ENCODE data around the gene CATSPERD.
"Not testable (repeated sequence)": the region's sequence is repeated elsewhere in the genome, so short reads cannot be mapped to it uniquely, and the experiment has no call there.

The CATSPERD gene

DNA sequence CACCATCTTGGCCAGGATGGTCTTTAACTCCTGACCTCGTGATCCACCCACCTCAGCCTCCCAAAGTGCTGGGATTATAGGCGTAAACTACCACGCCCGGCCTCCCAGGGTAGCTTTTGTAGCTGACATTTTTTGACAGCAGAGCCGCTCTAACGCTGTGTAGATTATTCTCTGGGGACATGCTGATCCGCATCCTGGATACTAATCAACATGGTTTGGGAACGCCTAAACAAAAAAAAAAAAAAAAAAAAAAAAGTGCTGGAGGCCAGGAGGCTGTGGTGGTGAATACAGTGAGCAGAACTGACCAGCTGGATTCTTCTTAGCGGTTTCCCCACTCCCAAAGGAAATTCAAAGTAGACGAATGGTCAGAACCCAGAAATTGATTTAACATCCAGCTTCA lies 5.6 kb upstream of the CATSPERD start:
- peaks cover 71% of the 10 kb centered on the region for H3K36me3 ChIP-seq (ENCODE audit: insufficient read depth, low read length)

DNA sequence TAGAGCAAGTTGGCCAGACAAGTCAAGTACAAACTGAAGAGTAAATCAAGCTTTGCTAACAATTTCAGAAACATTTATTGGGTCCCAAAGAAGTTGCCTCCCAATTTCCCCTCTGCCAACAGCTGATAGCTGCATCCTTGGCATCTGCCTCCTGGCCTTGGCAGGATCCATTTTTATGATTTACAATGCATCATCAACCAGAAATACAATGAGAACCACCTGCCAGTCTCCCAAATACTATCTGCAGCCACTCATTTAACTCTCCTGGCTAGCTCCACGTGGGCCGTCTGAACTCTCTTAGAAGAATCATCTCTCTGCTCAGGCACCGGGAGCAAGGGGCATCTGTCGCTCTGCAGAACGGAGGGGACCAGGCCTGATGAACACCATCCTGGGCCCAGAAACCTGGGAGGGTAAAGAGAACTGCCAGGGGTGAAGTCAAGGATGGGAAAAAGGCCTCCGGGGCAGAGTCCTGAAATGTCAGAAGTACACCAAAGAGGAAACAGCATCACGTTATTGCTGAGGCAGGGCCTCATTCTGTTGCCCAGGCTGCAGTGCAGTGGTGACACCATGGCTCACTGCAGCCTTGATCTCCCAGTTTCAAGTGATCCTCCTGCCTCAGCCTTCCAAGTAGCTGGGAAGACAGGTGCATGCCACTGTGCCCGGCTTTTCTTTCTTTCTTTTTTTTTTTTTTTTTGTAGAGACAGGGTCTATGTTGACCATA lies 3.1 kb upstream of the CATSPERD start:
- no peak for DNase-seq (ENCODE audit: low read depth, low spot score)
- Histone ChIP-seq H3K9me3 (ENCODE audit: low read depth, low read length) (no peaks in the 10 kb centered on the region), H3K9ac (ENCODE audit: insufficient read length) (peak overlapping the region; percentile 100), H3K4me3 (peak overlapping the region; percentile 96; the same call in 1 of the 2 replicates), H3K36me3 (ENCODE audit: insufficient read depth, low read length) (peaks cover 48% of the 10 kb centered on the region), H3K27ac (peak overlapping the region; percentile 98)
- TF ChIP-seq EZH2 (IDR thresholded peaks at IDR 0.05) (no peak), POLR2AphosphoS5 (IDR thresholded peaks at IDR 0.05; ENCODE audit: borderline replicate concordance, low read depth, low read length) (no peak), FOXP2 (optimal IDR thresholded peaks at IDR 0.05; ENCODE audit: control extremely low read depth, extremely low read length, insufficient read depth) (no peak)

More for the DNA sequence above, 5.6 kb upstream of the CATSPERD start:
- H3K27ac ChIP-seq, result no peak overlapping the region
- no peak for DNase-seq (ENCODE audit: low read depth, low spot score)
- H3K9ac ChIP-seq (ENCODE audit: insufficient read length), result no peak overlapping the region
- H3K4me3 ChIP-seq, result no peak overlapping the region
- TF ChIP-seq FOXP2 (optimal IDR thresholded peaks at IDR 0.05; ENCODE audit: control extremely low read depth, extremely low read length, insufficient read depth), result no peak
- TF ChIP-seq POLR2AphosphoS5 (IDR thresholded peaks at IDR 0.05; ENCODE audit: borderline replicate concordance, low read depth, low read length), result no peak
- no peak for TF ChIP-seq EZH2 (IDR thresholded peaks at IDR 0.05)
- H3K9me3 ChIP-seq (ENCODE audit: low read depth, low read length), result no peaks in the 10 kb centered on the region

GRCh38 chr19:5718037-5718578 lies 2.3 kb upstream of the CATSPERD start:
- no peaks in the 10 kb centered on the region for H3K9me3 ChIP-seq (ENCODE audit: low read depth, low read length)
- H3K9ac ChIP-seq (ENCODE audit: insufficient read length), result peak overlapping the region; percentile 100
- H3K4me3 ChIP-seq, result peak overlapping the region; percentile 96
- DNase-seq (ENCODE audit: low read depth, low spot score), result no peak
- TF ChIP-seq POLR2AphosphoS5 (IDR thresholded peaks at IDR 0.05; ENCODE audit: borderline replicate concordance, low read depth, low read length) (no peak), EZH2 (IDR thresholded peaks at IDR 0.05) (no peak), FOXP2 (optimal IDR thresholded peaks at IDR 0.05; ENCODE audit: control extremely low read depth, extremely low read length, insufficient read depth) (no peak)
- H3K27ac ChIP-seq, result peak overlapping the region; percentile 98
- H3K36me3 ChIP-seq (ENCODE audit: insufficient read depth, low read length), result peaks cover 41% of the 10 kb centered on the region

DNA sequence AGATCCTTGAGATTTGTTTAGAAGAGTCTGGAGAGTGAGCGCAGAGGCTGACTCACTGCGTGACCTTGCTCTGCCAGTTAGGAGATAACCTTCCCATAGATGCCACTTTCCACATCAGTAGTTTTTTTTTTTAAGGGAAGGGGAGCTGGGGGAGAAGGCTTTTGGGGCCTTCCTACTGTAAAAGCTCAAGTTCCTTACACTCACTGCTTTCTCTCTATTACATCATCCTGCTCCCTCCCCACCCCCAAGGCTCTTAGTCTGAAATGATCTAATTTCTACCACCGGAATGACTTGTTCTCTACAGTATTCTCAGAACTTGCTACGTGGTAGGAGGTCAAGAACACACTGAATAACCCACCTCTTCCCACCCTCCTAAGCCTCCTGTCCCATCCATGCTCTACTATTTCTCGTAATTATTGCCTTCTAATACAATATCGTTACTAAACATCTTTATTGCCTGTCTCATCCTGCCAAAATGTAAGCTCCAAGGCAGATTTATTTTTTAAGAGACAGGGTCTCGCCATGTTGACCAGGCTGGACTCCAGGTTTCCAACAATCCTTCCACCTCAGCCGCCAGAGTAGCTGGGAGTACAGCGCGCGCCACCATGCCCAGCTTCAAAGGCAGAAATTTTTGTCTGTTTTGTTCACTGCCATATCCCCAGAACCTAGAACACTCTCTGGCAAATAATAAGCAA lies 1.7 kb upstream of the CATSPERD start:
- H3K27ac ChIP-seq, result peak overlapping the region; percentile 98
- H3K9ac ChIP-seq (ENCODE audit: insufficient read length), result peak overlapping the region; percentile 100
- TF ChIP-seq EZH2 (IDR thresholded peaks at IDR 0.05) (no peak), POLR2AphosphoS5 (IDR thresholded peaks at IDR 0.05; ENCODE audit: borderline replicate concordance, low read depth, low read length) (peak; percentile 42)
- peaks cover 35% of the 10 kb centered on the region for H3K36me3 ChIP-seq (ENCODE audit: insufficient read depth, low read length)
- peak; percentile 78 for DNase-seq (ENCODE audit: low read depth, low spot score)
- H3K9me3 ChIP-seq (ENCODE audit: low read depth, low read length), result no peaks in the 10 kb centered on the region
- H3K4me3 ChIP-seq, result peak overlapping the region; percentile 96

DNA sequence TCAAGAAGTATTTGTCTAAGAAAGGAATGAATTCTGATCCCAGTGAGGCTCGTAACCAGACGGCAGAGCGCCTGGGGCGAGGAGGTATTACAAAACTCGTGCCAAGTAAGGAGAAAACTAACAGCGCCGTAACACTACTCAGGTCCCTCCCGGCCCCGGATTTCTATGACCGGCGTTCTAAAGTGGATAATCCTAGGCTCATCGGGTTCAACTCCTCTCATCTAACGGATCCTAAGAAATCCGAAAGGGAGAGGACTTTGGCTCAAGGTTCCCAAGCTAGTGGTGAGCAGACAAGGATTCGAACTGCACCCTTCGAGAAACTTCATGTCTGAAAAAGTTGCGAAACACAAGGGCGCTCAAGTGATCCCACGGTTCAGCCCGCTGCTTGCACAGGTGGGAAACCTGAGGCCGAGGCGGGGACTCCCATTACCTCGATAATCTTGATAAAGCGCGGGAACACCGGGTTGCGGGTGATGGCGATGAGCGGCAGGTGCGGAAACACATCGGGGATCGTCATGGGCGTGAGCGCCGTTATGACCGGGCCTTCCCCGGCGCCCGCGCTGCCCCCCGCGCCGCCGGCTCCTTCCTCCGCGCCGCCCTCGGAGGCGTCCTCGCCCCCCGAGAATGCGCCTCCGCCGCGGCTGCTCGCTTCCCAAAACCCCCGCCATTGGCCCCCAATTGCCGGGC lies 1.0 kb upstream of the CATSPERD start:
- Histone ChIP-seq H3K4me3 (peak overlapping the region; percentile 96), H3K9me3 (ENCODE audit: low read depth, low read length) (no peaks in the 10 kb centered on the region), H3K27ac (peak overlapping the region; percentile 98), H3K9ac (ENCODE audit: insufficient read length) (peak overlapping the region; percentile 100), H3K36me3 (ENCODE audit: insufficient read depth, low read length) (peaks cover 29% of the 10 kb centered on the region)
- DNase-seq (ENCODE audit: low read depth, low spot score), result no peak
- no peak for TF ChIP-seq POLR2AphosphoS5 (IDR thresholded peaks at IDR 0.05; ENCODE audit: borderline replicate concordance, low read depth, low read length)
- no peak for TF ChIP-seq EZH2 (IDR thresholded peaks at IDR 0.05)
- no peak for TF ChIP-seq FOXP2 (optimal IDR thresholded peaks at IDR 0.05; ENCODE audit: control extremely low read depth, extremely low read length, insufficient read depth)

- no peak overlapping the region for H3K27ac ChIP-seq
- no peak overlapping the region for H3K4me3 ChIP-seq
- DNase-seq (ENCODE audit: low read depth, low spot score), result no peak
- no peak overlapping the region for H3K9ac ChIP-seq (ENCODE audit: insufficient read length)
- no peaks in the 10 kb centered on the region for H3K36me3 ChIP-seq (ENCODE audit: insufficient read depth, low read length)
- no peak for TF ChIP-seq FOXP2 (optimal IDR thresholded peaks at IDR 0.05; ENCODE audit: control extremely low read depth, extremely low read length, insufficient read depth)
- no peak for TF ChIP-seq POLR2AphosphoS5 (IDR thresholded peaks at IDR 0.05; ENCODE audit: borderline replicate concordance, low read depth, low read length)
- TF ChIP-seq EZH2 (IDR thresholded peaks at IDR 0.05), result no peak
- no peaks in the 10 kb centered on the region for H3K9me3 ChIP-seq (ENCODE audit: low read depth, low read length)
These were observed 7.1 kb downstream of the CATSPERD start for GRCh38 chr19:5727453-5728050.

GRCh38 chr19:5733172-5733571 lies 12.7 kb downstream of the CATSPERD start:
- H3K9me3 ChIP-seq (ENCODE audit: low read depth, low read length); H3K27ac ChIP-seq; H3K9ac ChIP-seq (ENCODE audit: insufficient read length); H3K4me3 ChIP-seq; H3K36me3 ChIP-seq (ENCODE audit: insufficient read depth, low read length); DNase-seq (ENCODE audit: low read depth, low spot score): not testable (repeated sequence)

DNA sequence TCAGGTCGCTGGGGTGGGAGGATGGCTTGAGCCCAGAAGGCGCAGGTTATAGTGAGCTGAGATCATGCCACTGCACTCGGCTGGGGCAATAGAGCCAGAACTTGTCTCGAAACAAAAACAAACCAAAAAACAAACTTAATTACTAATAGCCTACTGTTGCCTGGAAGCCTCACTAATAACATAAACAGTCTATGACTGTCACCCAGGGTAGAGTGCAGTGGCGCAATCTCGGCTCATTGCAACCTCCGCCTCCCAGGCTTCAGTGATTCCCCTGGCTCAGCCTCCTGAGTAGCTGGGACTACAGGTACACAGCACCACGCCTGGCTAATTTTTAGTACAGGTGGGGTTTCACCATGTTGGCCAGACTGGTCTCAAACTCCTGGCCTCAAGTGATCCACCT lies 18.0 kb downstream of the CATSPERD start:
- Histone ChIP-seq H3K4me3 (no peak overlapping the region), H3K27ac (no peak overlapping the region), H3K9ac (ENCODE audit: insufficient read length) (no peak overlapping the region), H3K36me3 (ENCODE audit: insufficient read depth, low read length) (no peaks in the 10 kb centered on the region), H3K9me3 (ENCODE audit: low read depth, low read length) (no peaks in the 10 kb centered on the region)
- DNase-seq (ENCODE audit: low read depth, low spot score), result no peak
- no peak for TF ChIP-seq FOXP2 (optimal IDR thresholded peaks at IDR 0.05; ENCODE audit: control extremely low read depth, extremely low read length, insufficient read depth)
